HG03103 (cell line): ENCODE measurements around the gene PRKN.
A peak's percentile ranks its signal among the peaks of the same experiment; 100 is the strongest.

Experiments
- ATAC-seq: cut with Tn5 transposase; IDR thresholded peaks from one replicate; pipeline ENCODE4 v1.9.1; 2021; ENCODE audit warnings: low read depth; ENCODE audit not compliant: unreplicated experiment

The PRKN gene

GRCh38 chr6:161951126-161951525, 776.4 kb downstream of the PRKN start:
- ATAC-seq = no peak

- no peak for ATAC-seq
These were observed 778.0 kb downstream of the PRKN start for GRCh38 chr6:161949531-161949930.

GRCh38 chr6:161948462-161948861, 779.1 kb downstream of the PRKN start:
- no peak for ATAC-seq

- ATAC-seq = no peak
These were observed 780.2 kb downstream of the PRKN start for GRCh38 chr6:161947371-161947770.

GRCh38 chr6:161946461-161946860, 781.1 kb downstream of the PRKN start:
- ATAC-seq = no peak

GRCh38 chr6:161943561-161943960, 784.0 kb downstream of the PRKN start:
- no peak for ATAC-seq

- ATAC-seq = no peak
These were observed 786.0 kb downstream of the PRKN start for GRCh38 chr6:161941565-161941964.

- ATAC-seq = no peak
These were observed 787.0 kb downstream of the PRKN start for GRCh38 chr6:161940519-161940918.

- no peak for ATAC-seq
These were observed 801.2 kb downstream of the PRKN start for GRCh38 chr6:161926324-161926723.

- ATAC-seq = no peak
These were observed 803.0 kb downstream of the PRKN start for GRCh38 chr6:161924516-161925116.

- peak; percentile 59 for ATAC-seq
These were observed 804.9 kb downstream of the PRKN start for GRCh38 chr6:161922631-161923119.

GRCh38 chr6:161921602-161922395, 805.8 kb downstream of the PRKN start:
- no peak for ATAC-seq

- no peak for ATAC-seq
These were observed 807.9 kb downstream of the PRKN start for GRCh38 chr6:161919691-161920090.

GRCh38 chr6:161918628-161919205, 808.8 kb downstream of the PRKN start:
- ATAC-seq = no peak

- no peak for ATAC-seq
These were observed 809.4 kb downstream of the PRKN start for GRCh38 chr6:161918109-161918531.

GRCh38 chr6:161917645-161918044, 809.9 kb downstream of the PRKN start:
- no peak for ATAC-seq

GRCh38 chr6:161915456-161915964, 812.1 kb downstream of the PRKN start:
- no peak for ATAC-seq

GRCh38 chr6:161908872-161909271, 818.7 kb downstream of the PRKN start:
- no peak for ATAC-seq

GRCh38 chr6:161906571-161906970, 821.0 kb downstream of the PRKN start:
- ATAC-seq = no peak

- no peak for ATAC-seq
These were observed 823.9 kb downstream of the PRKN start for GRCh38 chr6:161903584-161904212.
